Breast epithelium (tissue), 4 donors: ENCODE measurements around the gene MRPL49. TPM values are rescaled to one million over a fixed set of nuclear protein-coding genes. Genes with fewer than 3 reads are reported as not detected.

ENCODE experiments used
- DNase-seq, 2 donors: peaks; one replicate each; pipeline ENCODE4 v3.0.0-alpha.2; 2019; ENCODE audit warnings: low spot score in 2 of 2
- H3K27ac ChIP-seq, 2 donors: fragments of 200-600 bp; sonication (generic) in 1 of 2; one replicate each; pipeline ENCODE4 v1.5.1; 2016 to 2019; ENCODE audit warnings: mild to moderate bottlenecking in 1 of 2
- H3K27me3 ChIP-seq, 2 donors: fragments of 200-600 bp; sonication (generic) in 1 of 2; one replicate each; pipeline versions ENCODE4 v1.5.1 to v1.6.0; 2017 to 2019; ENCODE audit warnings: control low read depth in 1 of 2, mild to moderate bottlenecking in 1 of 2
- H3K36me3 ChIP-seq: fragments of 200-600 bp; one replicate; pipeline ENCODE4 v1.5.1; 2019
- H3K4me1 ChIP-seq, 2 donors: fragments of 200-600 bp; sonication (generic); one replicate each; pipeline ENCODE4 v1.5.1; 2016 to 2019; ENCODE audit warnings: control low read depth in 1 of 2
- H3K4me3 ChIP-seq, 3 donors: fragments of 200-600 bp; sonication (generic); 1 replicate in 2 of 3; 2 replicates in 1 of 3; pipeline ENCODE4 v1.5.1; 2016 to 2019; ENCODE audit warnings: mild to moderate bottlenecking in 3 of 3, moderate library complexity in 2 of 3
- H3K9me3 ChIP-seq, 2 donors: fragments of 200-600 bp; sonication (generic) in 1 of 2; one replicate each; pipeline ENCODE4 v1.5.1; 2016 to 2019; ENCODE audit warnings: control low read depth in 1 of 2
- CTCF ChIP-seq, 3 donors: fragments of 450-650 bp; IDR thresholded peaks; one replicate each; pipeline ENCODE4 v1.5.1; 2016 to 2017; ENCODE audit warnings: antibody characterized with exemption in 3 of 3, mild to moderate bottlenecking in 3 of 3, moderate library complexity in 3 of 3
- POLR2A ChIP-seq: fragments of 450-650 bp; IDR thresholded peaks from one replicate; pipeline ENCODE4 v1.6.1; 2016; ENCODE audit warnings: antibody characterized with exemption, mild to moderate bottlenecking, moderate library complexity
- POLR2AphosphoS5 ChIP-seq, 3 donors: sonication (generic); formaldehyde crosslinking; IDR thresholded peaks; one replicate each; pipeline ENCODE4 v1.6.1; 2017; ENCODE audit warnings: antibody characterized with exemption in 3 of 3
- intact Hi-C: fragments of 100-400 bp; cut with DNase I; formaldehyde crosslinking; loops from one replicate; pipeline ENCODE4 v1.15.1; 2023; ENCODE audit warnings: low total_unique reads
- total RNA-seq, 3 donors: library from RNA; depleted of rRNA; stranded (reverse); fragments of >200 nt; gene quantifications; one replicate each; pipeline ENCODE4 v1.1.0, GENCODE V29; 2016

Gene MRPL49
- total RNA-seq, 3 donors from 2014 or later = 66.2 to 92.6 (median 72.8) TPM

DNA sequence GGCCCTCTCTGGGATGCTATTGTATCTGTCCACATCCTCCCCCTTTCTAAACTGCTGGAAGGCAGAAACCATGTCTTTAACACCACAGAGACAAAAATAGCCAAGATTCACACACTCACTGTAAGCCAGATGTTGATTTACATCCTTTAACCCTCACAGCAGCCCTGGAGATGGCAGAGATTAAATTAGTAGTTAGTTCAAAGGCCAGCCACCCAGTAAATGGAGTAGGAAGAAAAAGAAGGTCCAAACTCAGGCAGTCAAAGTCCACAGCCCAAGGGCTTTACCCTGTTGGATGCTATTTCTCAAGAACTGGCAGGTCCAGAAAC is 2.5 kb upstream of the MRPL49 start:
- Histone ChIP-seq H3K9me3 (no peaks in the 10 kb centered on the region), H3K27ac (peak overlapping the region in 1 of 2 donors; percentile 99), H3K4me3 (no peak overlapping the region), H3K36me3 (no peaks in the 10 kb centered on the region), H3K4me1 (peaks cover 5 to 15% of the 10 kb centered on the region in 2 donors), H3K27me3 (no peaks in the 10 kb centered on the region)
- intact Hi-C loops = no loop called here
- DNase-seq = no peak
- TF ChIP-seq POLR2A (no peak), POLR2AphosphoS5 (IDR thresholded peaks at IDR 0.05) (no peak), CTCF (IDR thresholded peaks at IDR 0.05) (no peak)

GRCh38 chr11:65120831-65121230 is 1.3 kb upstream of the MRPL49 start:
- Histone ChIP-seq H3K27ac (peak overlapping the region; percentile 94 to 99), H3K27me3 (no peaks in the 10 kb centered on the region), H3K4me3 (peak overlapping the region in 2 of 3 donors; percentile 84 to 87), H3K4me1 (peaks cover 5 to 15% of the 10 kb centered on the region in 2 donors), H3K9me3 (no peaks in the 10 kb centered on the region), H3K36me3 (peaks cover 4% of the 10 kb centered on the region)
- TF ChIP-seq POLR2AphosphoS5 (IDR thresholded peaks at IDR 0.05) (no peak), CTCF (IDR thresholded peaks at IDR 0.05) (no peak), POLR2A (no peak)
- intact Hi-C loops = loop anchor here (10.0 kb wide), 1 partner anchor 64 kb away; the partner anchor contains the start of gene CAPN1
- DNase-seq = no peak

- Histone ChIP-seq H3K36me3 (peaks cover 10% of the 10 kb centered on the region), H3K4me3 (peak overlapping the region; percentile 84 to 88 (median 87)), H3K27me3 (no peaks in the 10 kb centered on the region), H3K27ac (peak overlapping the region; percentile 94 to 99), H3K9me3 (no peaks in the 10 kb centered on the region), H3K4me1 (peaks cover 5 to 10% of the 10 kb centered on the region in 2 donors)
- no peak for DNase-seq
- intact Hi-C loops = loop anchor here (10.0 kb wide), 1 partner anchor 63 kb away; the partner anchor contains the start of gene CAPN1
- TF ChIP-seq CTCF (IDR thresholded peaks at IDR 0.05) = no peak
- TF ChIP-seq POLR2A = no peak
- no peak for TF ChIP-seq POLR2AphosphoS5 (IDR thresholded peaks at IDR 0.05)
Observed at GRCh38 chr11:65121447-65121864, 665 bp upstream of the MRPL49 start.

- peaks cover 29% of the 10 kb centered on the region for H3K36me3 ChIP-seq
Observed at GRCh38 chr11:65124480-65125196, 2.5 kb downstream of the MRPL49 start.

More at GRCh38 chr11:65124480-65125196, 2.5 kb downstream of the MRPL49 start:
- no peak for DNase-seq
- Histone ChIP-seq H3K27ac (no peak overlapping the region), H3K4me3 (no peak overlapping the region), H3K27me3 (no peaks in the 10 kb centered on the region), H3K4me1 (peaks cover 5 to 7% of the 10 kb centered on the region in 2 donors), H3K9me3 (no peaks in the 10 kb centered on the region)
- intact Hi-C loops = loop anchor here (10.0 kb wide), 1 partner anchor 60 kb away; the partner anchor contains the start of gene CAPN1
- no peak for TF ChIP-seq POLR2A
- TF ChIP-seq POLR2AphosphoS5 (IDR thresholded peaks at IDR 0.05) = no peak
- no peak for TF ChIP-seq CTCF (IDR thresholded peaks at IDR 0.05)
